ENCODE measurements around the gene GLOD5. TPM values are rescaled to one million over a fixed set of nuclear protein-coding genes. Genes with fewer than 3 reads are reported as not detected.

The GLOD5 gene
- total and polyA plus RNA-seq, 9 of the 15 experiments (the other 6 are each of a cell fraction or from before 2014, with no cell fraction given), result 0.27 to 4.4 (median 2.2) TPM

DNA sequence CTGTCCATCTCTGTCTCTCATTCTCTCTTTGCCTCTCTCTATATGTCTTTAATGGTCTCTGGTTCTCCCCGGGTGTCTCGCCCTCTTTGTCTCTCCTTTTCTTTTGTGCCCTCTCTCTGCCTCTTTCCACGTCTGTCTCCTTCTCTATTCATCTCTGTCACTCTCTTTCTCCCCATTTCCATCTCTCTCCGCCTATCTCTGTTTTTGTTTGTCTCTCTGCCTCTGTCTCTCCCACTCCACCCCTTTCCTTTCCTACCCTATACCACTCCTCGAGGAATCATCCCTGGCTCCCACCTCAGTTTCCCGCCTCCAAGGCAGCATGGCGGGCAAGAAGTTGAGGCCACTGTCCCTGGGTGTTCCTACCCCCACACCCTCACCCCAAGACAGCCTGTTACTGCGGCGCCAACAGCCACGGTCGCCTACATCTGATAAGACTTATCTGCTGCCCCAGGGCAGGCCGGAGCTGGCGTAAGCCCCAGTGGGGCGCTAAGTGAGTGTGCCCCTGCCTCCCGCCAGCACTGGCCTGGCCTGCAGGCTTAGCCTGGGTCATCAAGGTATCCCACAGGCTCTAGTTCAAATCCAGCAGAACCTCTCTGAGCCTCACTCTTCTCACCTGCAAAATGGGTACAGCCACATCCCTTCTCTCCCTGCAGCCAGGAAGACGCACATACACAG lies 24.1 kb downstream of the GLOD5 start (continued):
- TF ChIP-seq HNRNPL (IDR thresholded peaks at IDR 0.05; ENCODE audit: low read depth, low read length), result no peak
- TF ChIP-seq TRIM24 (IDR thresholded peaks at IDR 0.05), result no peak
- TF ChIP-seq ZNF197 (CRISPR knock-in tag; IDR thresholded peaks at IDR 0.05; ENCODE audit: low read depth), result 0 out of 2 replicates have a peak, but pooled peaks have one; percentile 36
- peak; percentile 27; the same call in 1 of the 2 replicates for TF ChIP-seq MBD2 (IDR thresholded peaks at IDR 0.05; ENCODE audit: borderline replicate concordance, low read depth)
- TF ChIP-seq MYNN (IDR thresholded peaks at IDR 0.05), result peak; percentile 91
- no peak for TF ChIP-seq MYNN (CRISPR knock-in tag; IDR thresholded peaks at IDR 0.05)
- peak; percentile 40; the same call in 1 of the 2 replicates for TF ChIP-seq MYC (IDR thresholded peaks at IDR 0.05; ENCODE audit: low read depth, low read length)
- TF ChIP-seq MYC (CRISPR knock-in tag; IDR thresholded peaks at IDR 0.05; ENCODE audit: borderline replicate concordance, low read depth), result peak; percentile 28; the same call in 1 of the 2 replicates
- no peak for TF ChIP-seq BRD4 (IDR thresholded peaks at IDR 0.05)
- no peak for TF ChIP-seq SIRT6 (IDR thresholded peaks at IDR 0.05; ENCODE audit: low read depth, low read length)
- peak; percentile 99 for TF ChIP-seq HMGN3 (IDR thresholded peaks at IDR 0.05; ENCODE audit: borderline replicate concordance, extremely low read depth, insufficient read length, low read depth, low read length)
- peak; percentile 97 for TF ChIP-seq SMARCA5 (IDR thresholded peaks at IDR 0.05)
- TF ChIP-seq, protein P1, sequence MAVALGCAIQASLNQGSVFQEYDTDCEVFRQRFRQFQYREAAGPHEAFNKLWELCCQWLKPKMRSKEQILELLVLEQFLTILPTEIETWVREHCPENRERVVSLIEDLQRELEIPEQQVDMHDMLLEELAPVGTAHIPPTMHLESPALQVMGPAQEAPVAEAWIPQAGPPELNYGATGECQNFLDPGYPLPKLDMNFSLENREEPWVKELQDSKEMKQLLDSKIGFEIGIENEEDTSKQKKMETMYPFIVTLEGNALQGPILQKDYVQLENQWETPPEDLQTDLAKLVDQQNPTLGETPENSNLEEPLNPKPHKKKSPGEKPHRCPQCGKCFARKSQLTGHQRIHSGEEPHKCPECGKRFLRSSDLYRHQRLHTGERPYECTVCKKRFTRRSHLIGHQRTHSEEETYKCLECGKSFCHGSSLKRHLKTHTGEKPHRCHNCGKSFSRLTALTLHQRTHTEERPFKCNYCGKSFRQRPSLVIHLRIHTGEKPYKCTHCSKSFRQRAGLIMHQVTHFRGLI (CRISPR knock-in tag; IDR thresholded peaks at IDR 0.05), result peak; percentile 80; the same call in 1 of the 2 replicates
- no peak for TF ChIP-seq NCOA6 (IDR thresholded peaks at IDR 0.05)
- TF ChIP-seq MAZ (CRISPR knock-in tag; conservative IDR thresholded peaks at IDR 0.05 in 1 of 2, IDR thresholded peaks at IDR 0.05 in 1 of 2), result peak in 1 of 2 experiments; percentile 69; a peak in 2 of 4 replicates
- TF ChIP-seq, protein P2, sequence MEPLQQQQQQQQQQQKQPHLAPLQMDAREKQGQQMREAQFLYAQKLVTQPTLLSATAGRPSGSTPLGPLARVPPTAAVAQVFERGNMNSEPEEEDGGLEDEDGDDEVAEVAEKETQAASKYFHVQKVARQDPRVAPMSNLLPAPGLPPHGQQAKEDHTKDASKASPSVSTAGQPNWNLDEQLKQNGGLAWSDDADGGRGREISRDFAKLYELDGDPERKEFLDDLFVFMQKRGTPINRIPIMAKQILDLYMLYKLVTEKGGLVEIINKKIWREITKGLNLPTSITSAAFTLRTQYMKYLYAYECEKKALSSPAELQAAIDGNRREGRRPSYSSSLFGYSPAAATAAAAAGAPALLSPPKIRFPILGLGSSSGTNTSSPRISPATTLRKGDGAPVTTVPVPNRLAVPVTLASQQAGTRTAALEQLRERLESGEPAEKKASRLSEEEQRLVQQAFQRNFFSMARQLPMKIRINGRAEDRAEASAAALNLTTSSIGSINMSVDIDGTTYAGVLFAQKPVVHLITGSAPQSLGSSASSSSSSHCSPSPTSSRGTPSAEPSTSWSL (CRISPR knock-in tag; IDR thresholded peaks at IDR 0.05; ENCODE audit: borderline replicate concordance), result no peak
- TF ChIP-seq KLF6 (CRISPR knock-in tag; IDR thresholded peaks at IDR 0.05; ENCODE audit: borderline replicate concordance), result 0 out of 2 replicates have a peak, but pooled peaks have one; percentile 6
- TF ChIP-seq RBM39 (optimal IDR thresholded peaks at IDR 0.05; ENCODE audit: low read depth, low read length), result peak; percentile 82
- TF ChIP-seq KLF16 (IDR thresholded peaks at IDR 0.05), result peak; percentile 53; the same call in 1 of the 2 replicates
- TF ChIP-seq SMARCE1 (IDR thresholded peaks at IDR 0.05), result peak; percentile 81; the same call in 1 of the 2 replicates
- 0 out of 2 replicates have a peak, but pooled peaks have one; percentile 8 for TF ChIP-seq NBN (IDR thresholded peaks at IDR 0.05; ENCODE audit: low read depth)
- peak; percentile 70 for TF ChIP-seq TEAD4 (IDR thresholded peaks at IDR 0.05; ENCODE audit: low read length)
- TF ChIP-seq TEAD4 (CRISPR knock-in tag; IDR thresholded peaks at IDR 0.05; ENCODE audit: borderline replicate concordance), result no peak
- peak; percentile 80 for TF ChIP-seq SMARCA4 (IDR thresholded peaks at IDR 0.05)
- TF ChIP-seq MTA2 (IDR thresholded peaks at IDR 0.05; ENCODE audit: low read depth), result peak; percentile 47; the same call in 1 of the 2 replicates
- no peak for TF ChIP-seq ZNF133 (CRISPR knock-in tag; IDR thresholded peaks at IDR 0.05)
- TF ChIP-seq CCNT2 (IDR thresholded peaks at IDR 0.05; ENCODE audit: borderline replicate concordance, extremely low read depth, insufficient read length, low read depth, low read length), result peak; percentile 95
- TF ChIP-seq FOXA3 (CRISPR knock-in tag; conservative IDR thresholded peaks at IDR 0.05 in 1 of 2, IDR thresholded peaks at IDR 0.05 in 1 of 2), result no peak
